HG03025 (cell line): ENCODE results near the gene SPATA46.
"Not testable (repeated sequence)": the region's sequence is repeated elsewhere in the genome, so short reads cannot be mapped to it uniquely, and the experiment has no call there.

Source experiments
- ATAC-seq: cut with Tn5 transposase; IDR thresholded peaks from one replicate; pipeline ENCODE4 v1.9.1; 2021; ENCODE audit warnings: mild to moderate bottlenecking, moderate library complexity; ENCODE audit not compliant: unreplicated experiment, low FRiP score

The SPATA46 gene

DNA sequence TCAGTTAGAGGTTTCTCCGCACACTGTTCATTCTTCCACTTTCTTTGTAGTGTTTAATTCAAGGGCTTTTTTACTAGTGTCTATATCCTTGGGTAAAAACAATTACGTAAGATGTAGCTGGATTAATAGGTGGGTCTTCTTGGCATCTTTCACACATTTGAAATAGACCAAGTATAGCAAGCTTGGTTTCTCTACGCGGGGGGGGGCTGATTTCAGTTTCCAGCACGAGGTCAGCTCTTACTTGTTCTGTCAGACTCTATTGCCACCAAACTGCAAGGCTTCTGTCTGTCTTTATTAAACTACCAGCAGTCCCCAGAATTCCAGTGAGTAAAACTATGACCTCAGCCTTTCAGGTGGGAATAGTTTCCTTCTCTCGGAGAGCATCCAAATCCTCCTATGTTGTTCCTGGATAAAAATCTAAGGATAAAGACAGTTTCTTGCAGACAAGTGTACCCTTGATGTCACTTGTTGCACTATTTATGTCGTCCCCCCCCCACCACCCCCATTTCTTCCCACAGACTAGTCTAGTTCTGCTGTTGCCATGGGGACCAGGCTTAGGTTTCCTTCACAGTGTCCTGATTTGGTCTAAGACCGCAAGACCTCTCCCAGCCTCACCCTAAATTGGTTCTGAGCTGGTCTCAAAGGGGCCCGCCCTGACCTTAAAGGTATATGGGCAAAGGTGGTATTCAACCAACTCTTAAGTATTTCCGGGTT lies 17.0 kb downstream of the SPATA46 start:
- ATAC-seq, result no peak

- no peak for ATAC-seq
These were observed 17.7 kb downstream of the SPATA46 start for GRCh38 chr1:162358928-162359327.

- ATAC-seq, result no peak
These were observed 18.9 kb downstream of the SPATA46 start for GRCh38 chr1:162357681-162358266.

- no peak for ATAC-seq
These were observed 23.0 kb downstream of the SPATA46 start for GRCh38 chr1:162353702-162354101.

DNA sequence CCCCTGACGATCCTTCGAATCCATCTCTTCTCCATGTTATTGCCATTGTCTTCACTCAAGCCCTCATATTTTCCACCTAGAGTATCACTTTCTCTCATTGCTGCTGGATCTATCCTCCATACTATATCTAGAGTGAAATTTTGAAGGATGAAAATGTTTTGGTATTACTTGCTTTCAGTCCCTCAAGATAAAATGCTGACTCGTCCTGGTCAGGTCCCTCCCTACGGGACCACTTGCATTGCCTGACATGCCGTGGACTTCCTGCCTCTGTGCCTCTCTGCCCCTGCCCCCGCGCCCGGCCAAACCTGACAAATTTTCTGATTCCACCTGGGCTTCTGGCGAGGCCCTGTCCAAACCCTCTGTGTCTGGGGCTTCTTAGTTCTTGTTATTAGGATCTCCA lies 23.6 kb downstream of the SPATA46 start:
- no peak for ATAC-seq

- ATAC-seq, result not testable (repeated sequence)
These were observed 24.8 kb downstream of the SPATA46 start for GRCh38 chr1:162351874-162352273.

DNA sequence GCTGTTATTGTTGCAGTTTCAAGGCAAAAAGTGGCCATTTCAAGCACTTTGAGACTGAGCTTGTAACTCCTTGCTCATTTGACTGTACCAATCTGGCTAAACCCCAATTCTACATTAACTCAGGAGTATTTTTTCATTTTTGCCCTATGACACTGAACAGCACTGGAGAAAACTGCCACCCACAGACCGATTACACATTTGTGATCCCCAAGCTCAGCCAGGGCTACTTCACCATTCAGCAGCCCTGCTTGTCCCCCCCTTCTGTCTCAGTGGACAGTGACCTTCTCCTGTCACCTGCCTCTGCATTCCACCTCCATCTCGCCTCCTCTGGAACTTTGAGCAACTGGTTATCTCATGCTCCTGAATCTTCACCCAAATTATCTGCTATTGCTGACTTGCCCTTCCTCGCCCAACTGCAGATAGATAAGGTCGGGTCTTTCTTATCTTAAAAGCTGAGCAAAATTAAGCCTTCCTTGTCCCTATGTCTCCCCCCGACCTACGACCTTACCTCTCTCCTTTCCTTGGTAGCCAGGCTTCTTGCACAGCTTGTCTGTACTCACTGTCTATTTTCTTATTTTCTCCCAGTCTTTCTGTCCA lies 25.3 kb downstream of the SPATA46 start:
- no peak for ATAC-seq

DNA sequence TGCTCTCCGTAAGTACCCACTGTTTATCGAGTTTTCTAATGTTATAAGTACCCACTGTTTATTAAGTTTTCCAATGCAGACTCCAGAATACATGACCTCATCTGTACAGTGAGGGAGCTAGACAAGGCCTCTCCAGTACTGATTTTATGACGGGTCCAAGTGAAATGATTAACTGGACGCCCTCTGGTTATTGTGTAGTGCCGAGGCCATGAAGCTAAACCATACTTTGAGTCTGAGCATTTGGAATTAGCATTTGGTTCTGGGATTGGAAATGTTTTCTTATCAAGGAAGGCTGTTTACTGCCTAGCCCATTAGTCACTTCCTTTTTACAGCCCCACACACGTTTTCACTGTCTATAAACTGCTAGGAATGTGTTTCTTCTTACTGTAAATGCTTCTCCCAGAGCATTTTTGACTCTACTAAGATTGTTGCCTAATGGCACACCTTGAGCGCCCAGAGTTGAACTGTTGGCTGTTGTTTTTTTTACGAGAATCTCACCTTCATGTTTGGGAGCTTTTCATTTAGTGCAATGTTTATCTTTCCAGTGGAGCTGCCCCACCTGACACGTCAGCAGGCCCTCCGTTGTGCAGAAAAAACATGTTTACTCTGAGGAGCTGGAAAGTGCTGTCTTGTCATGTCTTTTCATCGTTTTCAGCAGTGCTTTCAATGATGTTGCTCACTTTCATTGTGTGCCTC lies 26.9 kb downstream of the SPATA46 start:
- ATAC-seq, result no peak

DNA sequence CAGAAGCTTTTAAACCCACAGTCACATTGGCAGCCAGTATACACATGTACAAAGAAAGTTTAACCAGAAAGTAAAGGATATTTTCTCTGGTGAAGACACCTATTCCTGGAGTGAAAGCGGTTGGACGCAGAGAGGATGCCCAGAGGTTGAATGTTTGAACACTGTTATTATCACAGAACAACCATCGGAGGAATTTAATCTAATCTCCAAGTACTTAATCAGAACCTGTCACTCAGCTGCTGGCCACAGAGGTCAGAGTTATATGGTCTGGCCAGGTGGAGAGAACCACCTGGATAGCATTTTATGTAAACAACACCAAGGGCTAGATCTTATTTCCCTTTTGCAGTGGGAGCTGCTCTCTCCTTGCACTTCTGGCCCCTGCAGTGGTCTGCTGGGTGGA lies 29.4 kb downstream of the SPATA46 start:
- ATAC-seq, result no peak

GRCh38 chr1:162343470-162343869 lies 33.2 kb downstream of the SPATA46 start:
- ATAC-seq, result no peak

- no peak for ATAC-seq
These were observed 34.1 kb downstream of the SPATA46 start for GRCh38 chr1:162342452-162342983.

DNA sequence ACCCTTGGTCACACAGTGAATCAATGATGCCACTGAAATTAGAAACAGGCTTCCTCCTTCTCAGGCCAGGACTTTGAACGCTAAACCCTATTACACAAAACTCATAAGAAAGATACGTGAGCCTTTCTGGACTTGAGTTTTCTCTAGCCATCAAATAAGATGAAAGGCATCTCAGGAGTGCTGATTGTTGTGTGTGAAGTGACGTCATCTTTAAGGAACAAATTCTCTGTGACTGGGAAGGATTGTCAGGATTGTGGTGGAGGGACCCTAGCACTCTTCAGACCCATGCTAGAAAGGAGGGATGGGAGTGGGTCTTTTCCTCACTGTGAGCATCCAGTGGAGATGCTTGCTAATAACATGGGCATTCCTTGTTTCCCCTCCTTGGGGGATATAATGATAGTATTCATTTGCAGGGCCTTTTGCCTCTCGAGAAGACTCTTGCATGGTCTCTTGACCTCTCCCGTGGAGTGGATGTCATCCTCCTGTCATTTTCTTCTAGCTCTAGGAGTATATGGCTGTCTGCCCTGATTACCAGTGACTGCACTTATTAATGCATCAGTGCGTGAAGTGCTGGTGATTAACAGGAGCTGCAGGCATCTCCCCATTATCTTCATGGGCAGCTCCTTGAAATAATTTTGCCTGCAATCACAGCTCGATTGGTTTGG lies 39.9 kb downstream of the SPATA46 start:
- ATAC-seq, result no peak

DNA sequence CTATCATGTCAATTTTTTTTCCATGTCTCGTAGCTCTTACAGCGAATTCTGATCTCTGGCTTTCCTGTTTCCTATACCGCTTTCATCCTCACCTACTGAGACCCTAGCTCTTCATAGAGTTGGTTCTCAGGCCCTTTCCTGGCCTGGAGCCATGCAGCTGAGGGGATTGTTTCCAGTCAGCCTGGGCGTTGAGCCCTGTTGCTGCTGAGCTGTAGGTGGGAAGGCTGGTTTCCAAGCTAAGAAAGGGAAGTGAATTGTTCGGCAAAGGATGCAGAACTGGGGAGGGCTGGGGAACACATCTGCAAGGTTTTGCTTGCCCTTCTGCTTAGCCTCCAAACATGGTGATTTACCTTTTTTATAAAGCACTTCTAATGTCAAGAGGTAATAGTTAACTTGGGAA lies 41.5 kb downstream of the SPATA46 start:
- no peak for ATAC-seq

- ATAC-seq, result no peak
These were observed 42.7 kb downstream of the SPATA46 start for GRCh38 chr1:162333991-162334390.

- ATAC-seq, result no peak
These were observed 46.8 kb downstream of the SPATA46 start for GRCh38 chr1:162329826-162330225.

DNA sequence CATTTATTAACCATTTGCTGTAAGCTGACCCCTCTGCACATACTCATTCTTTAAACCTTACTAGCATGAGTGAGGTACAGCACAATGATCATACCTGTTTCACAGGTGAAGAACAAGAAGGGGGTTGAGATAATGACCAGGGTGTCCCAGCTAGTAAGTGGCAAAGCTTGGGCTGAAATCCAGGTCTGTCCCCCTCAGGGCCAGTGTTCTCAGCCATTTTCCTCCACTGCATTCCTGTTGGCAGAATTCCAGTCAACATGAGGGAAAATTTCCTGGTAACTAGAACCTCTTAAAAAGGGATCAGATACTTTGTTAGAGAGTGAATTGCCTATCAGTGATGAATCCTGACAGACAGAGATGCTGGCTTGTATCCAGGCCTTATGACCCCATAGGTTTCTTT lies 48.1 kb downstream of the SPATA46 start:
- no peak for ATAC-seq

DNA sequence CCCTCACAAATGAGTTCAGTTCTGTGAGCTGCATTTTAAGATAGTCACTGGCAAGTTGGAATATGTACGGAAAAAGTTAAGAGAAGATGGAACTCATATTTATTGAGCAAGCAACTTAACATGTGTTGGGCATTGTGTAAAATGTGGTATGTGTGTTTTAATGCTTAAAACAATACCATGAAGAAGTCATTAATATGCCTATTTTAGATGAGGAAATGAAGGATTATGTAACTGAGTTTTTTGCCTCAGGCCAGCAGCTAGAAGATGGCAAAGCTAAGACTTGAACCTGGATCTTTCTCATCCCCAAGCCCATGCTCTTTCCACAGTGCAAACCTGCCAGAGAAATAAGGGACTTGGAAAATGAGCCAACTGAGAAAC lies 48.9 kb downstream of the SPATA46 start:
- ATAC-seq, result no peak

DNA sequence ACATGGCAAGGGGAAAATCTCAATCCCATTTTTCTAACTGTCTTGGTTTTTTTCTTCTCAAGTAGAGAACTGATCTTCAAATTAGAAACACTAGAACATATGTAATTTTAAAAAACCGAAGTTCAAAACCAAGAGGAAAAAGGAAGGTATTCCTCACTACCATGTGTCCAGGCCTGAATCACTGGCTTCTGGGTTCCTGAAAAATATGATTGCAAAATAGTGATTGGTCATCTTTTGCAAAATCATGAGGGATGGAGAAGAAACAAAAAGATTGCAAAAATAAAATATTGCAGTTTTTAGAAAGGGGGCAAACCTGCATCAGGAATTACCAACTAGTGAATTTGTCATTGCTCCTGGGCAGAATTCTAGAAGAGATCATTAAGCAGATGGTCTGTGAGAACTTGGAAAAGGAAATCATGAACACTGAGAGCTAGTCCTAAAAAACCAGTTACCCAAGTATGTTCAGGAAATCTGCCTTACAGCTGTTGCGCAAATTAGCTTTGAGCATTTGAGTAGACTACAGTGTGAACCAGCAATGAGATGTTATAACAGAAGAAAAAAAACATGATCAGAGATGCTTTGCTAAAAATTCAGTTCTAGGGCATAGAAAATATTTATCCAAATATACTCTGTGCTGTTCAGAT lies 49.4 kb downstream of the SPATA46 start:
- ATAC-seq, result no peak

GRCh38 chr1:162326559-162326958 lies 50.1 kb downstream of the SPATA46 start:
- ATAC-seq, result no peak

GRCh38 chr1:162324396-162324795 lies 52.3 kb downstream of the SPATA46 start:
- ATAC-seq, result no peak
